ENCODE measurements around the gene PLEKHG5. TPM values are rescaled to one million over a fixed set of nuclear protein-coding genes. Genes with fewer than 3 reads are reported as not detected.

Gene PLEKHG5
- total and polyA plus RNA-seq, 5 donors from 2014 or later = 0.65 to 5.0 (median 0.86) TPM; not detected in 1

DNA sequence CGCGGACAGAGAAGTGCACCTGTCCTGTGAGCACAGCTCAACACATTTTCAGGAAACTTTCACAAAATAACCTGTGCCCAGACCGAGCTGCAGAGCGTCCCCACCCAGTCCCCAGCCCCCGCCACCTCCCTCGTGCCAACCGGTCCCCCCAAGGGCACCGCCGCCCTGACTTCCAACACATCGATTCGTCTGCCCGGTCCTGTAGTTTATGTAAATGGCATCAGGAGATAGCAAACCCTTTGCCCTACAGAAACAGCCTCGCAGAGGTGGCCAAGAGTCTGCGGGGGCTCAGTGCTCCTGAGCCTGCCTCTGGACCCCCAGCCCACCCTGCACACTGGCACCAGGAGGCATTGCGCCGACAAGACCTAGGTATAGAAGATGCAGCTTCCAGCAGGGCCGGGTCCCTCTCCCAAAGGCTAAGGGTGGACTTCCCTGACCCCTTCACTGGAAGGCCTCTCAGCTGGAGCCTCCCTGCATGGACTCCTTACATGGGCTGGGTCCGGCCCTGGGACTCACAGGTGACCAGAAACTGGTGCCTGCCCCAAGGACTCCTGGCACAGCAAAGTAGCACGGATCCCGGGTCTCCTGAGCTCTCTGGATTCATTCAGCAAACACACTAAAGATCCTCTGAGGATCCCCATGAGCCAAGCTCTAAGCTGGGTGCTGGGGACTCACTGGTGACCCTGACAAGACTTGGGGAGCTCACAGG lies 6.6 kb upstream of the PLEKHG5 start:
- H3K27ac ChIP-seq (ENCODE audit: insufficient read depth, low read length, poor library complexity, severe bottlenecking) = no peak overlapping the region
- H3K4me1 ChIP-seq (ENCODE audit: control insufficient read depth, insufficient read depth, low read length, poor library complexity, severe bottlenecking) = peaks cover 23% of the 10 kb centered on the region
- H3K27me3 Mint-ChIP-seq = peaks cover 8% of the 10 kb centered on the region
- DNase-seq (no peak), ATAC-seq (ENCODE audit: low read depth in 2 of 2) (no peak)
- H3K27me3 ChIP-seq (ENCODE audit: control insufficient read depth, insufficient read depth, low read length) = no peaks in the 10 kb centered on the region
- H3K4me3 Mint-ChIP-seq = peak overlapping the region; percentile 49 to 86 (median 80)
- no peaks in the 10 kb centered on the region for H3K9me3 ChIP-seq (ENCODE audit: control insufficient read depth in 2 of 2, low read length in 2 of 2)
- peaks cover 0 to 34% (median 7%) of the 10 kb centered on the region in 4 donors for H3K4me1 Mint-ChIP-seq
- no peaks in the 10 kb centered on the region for H3K36me3 ChIP-seq (ENCODE audit: control insufficient read depth, insufficient read depth, low read length)
- H3K9me3 Mint-ChIP-seq = no peaks in the 10 kb centered on the region
- peak overlapping the region; percentile 34 to 80 (median 71) for H3K27ac Mint-ChIP-seq
- H3K36me3 Mint-ChIP-seq = no peaks in the 10 kb centered on the region
- peak overlapping the region; percentile 44 for H3K4me3 ChIP-seq (ENCODE audit: low read depth, low read length)

DNA sequence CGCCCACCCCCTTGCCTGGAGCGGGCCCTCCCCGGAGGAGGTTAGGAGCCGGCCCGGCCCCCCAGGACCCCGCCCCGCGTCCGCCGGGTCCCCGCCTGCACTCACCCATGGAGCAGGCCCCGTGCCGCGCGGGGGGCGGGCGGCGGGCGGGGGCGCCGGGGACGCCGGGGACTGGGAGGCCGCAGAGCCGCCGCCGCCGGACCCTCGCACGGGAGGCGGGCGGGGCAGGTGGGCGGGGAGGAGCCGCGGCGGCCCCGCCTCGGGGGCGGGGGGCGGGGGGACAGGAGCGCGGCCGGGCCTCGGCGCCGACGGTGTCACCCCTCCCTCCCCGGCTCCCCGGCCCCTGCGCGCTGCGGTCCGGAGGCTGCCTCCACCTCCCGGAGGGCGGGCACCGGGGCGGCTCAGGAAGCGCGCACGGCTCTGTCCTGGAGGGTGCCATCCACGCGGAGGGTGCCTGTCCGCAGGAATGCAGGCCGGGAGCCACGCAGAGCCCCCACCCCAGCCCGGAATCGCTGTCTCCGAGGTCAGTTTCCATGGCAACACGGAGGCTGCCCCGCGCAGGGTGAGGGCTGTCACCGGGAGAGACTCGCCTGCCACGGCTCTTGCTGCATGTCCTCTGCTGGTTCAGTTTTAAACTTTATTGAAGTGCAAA lies 5.9 kb upstream of the PLEKHG5 start:
- Histone ChIP-seq H3K27me3 (ENCODE audit: control insufficient read depth, insufficient read depth, low read length) (no peaks in the 10 kb centered on the region), H3K9me3 (ENCODE audit: control insufficient read depth in 2 of 2, low read length in 2 of 2) (no peaks in the 10 kb centered on the region), H3K36me3 (ENCODE audit: control insufficient read depth, insufficient read depth, low read length) (no peaks in the 10 kb centered on the region), H3K4me1 (ENCODE audit: control insufficient read depth, insufficient read depth, low read length, poor library complexity, severe bottlenecking) (peaks cover 23% of the 10 kb centered on the region), H3K4me3 (ENCODE audit: low read depth, low read length) (peak overlapping the region; percentile 44), H3K27ac (ENCODE audit: insufficient read depth, low read length, poor library complexity, severe bottlenecking) (no peak overlapping the region)
- ATAC-seq (ENCODE audit: low read depth in 2 of 2) (peak; percentile 43 to 48), DNase-seq (peak; percentile 49 to 61 (median 60))
- H3K4me3 Mint-ChIP-seq = peak overlapping the region; percentile 23 to 86 (median 65)
- peak overlapping the region in 2 of 3 donors; percentile 34 to 71 for H3K27ac Mint-ChIP-seq
- peaks cover 0 to 34% (median 10%) of the 10 kb centered on the region in 4 donors for H3K4me1 Mint-ChIP-seq
- peaks cover 8% of the 10 kb centered on the region for H3K27me3 Mint-ChIP-seq
- no peaks in the 10 kb centered on the region for H3K36me3 Mint-ChIP-seq
- H3K9me3 Mint-ChIP-seq = no peaks in the 10 kb centered on the region

GRCh38 chr1:6496890-6497214 lies 5.4 kb upstream of the PLEKHG5 start:
- H3K27ac ChIP-seq (ENCODE audit: insufficient read depth, low read length, poor library complexity, severe bottlenecking) = no peak overlapping the region

GRCh38 chr1:6496365-6496721 lies 4.9 kb upstream of the PLEKHG5 start:
- DNase-seq = no peak
- H3K27me3 ChIP-seq (ENCODE audit: control insufficient read depth, insufficient read depth, low read length) = no peaks in the 10 kb centered on the region
- no peaks in the 10 kb centered on the region for H3K9me3 Mint-ChIP-seq
- H3K4me3 ChIP-seq (ENCODE audit: low read depth, low read length) = no peak overlapping the region
- H3K9me3 ChIP-seq (ENCODE audit: control insufficient read depth in 2 of 2, low read length in 2 of 2) = no peaks in the 10 kb centered on the region
- H3K4me1 ChIP-seq (ENCODE audit: control insufficient read depth, insufficient read depth, low read length, poor library complexity, severe bottlenecking) = peaks cover 28% of the 10 kb centered on the region
- H3K27ac Mint-ChIP-seq = peak overlapping the region in 2 of 3 donors; percentile 38 to 67
- no peak for ATAC-seq (ENCODE audit: low read depth in 2 of 2)
- H3K27ac ChIP-seq (ENCODE audit: insufficient read depth, low read length, poor library complexity, severe bottlenecking) = no peak overlapping the region
- H3K4me1 Mint-ChIP-seq = peaks cover 0 to 44% (median 18%) of the 10 kb centered on the region in 4 donors
- no peaks in the 10 kb centered on the region for H3K36me3 Mint-ChIP-seq
- H3K27me3 Mint-ChIP-seq = peaks cover 11% of the 10 kb centered on the region
- peak overlapping the region; percentile 57 to 80 (median 70) for H3K4me3 Mint-ChIP-seq
- no peaks in the 10 kb centered on the region for H3K36me3 ChIP-seq (ENCODE audit: control insufficient read depth, insufficient read depth, low read length)

More at GRCh38 chr1:6496890-6497214, 5.4 kb upstream of the PLEKHG5 start:
- H3K4me3 Mint-ChIP-seq = peak overlapping the region; percentile 57 to 81 (median 76)
- ATAC-seq (ENCODE audit: low read depth in 2 of 2) = no peak
- Histone ChIP-seq H3K27me3 (ENCODE audit: control insufficient read depth, insufficient read depth, low read length) (no peaks in the 10 kb centered on the region), H3K9me3 (ENCODE audit: control insufficient read depth in 2 of 2, low read length in 2 of 2) (no peaks in the 10 kb centered on the region), H3K4me3 (ENCODE audit: low read depth, low read length) (no peak overlapping the region), H3K36me3 (ENCODE audit: control insufficient read depth, insufficient read depth, low read length) (no peaks in the 10 kb centered on the region), H3K4me1 (ENCODE audit: control insufficient read depth, insufficient read depth, low read length, poor library complexity, severe bottlenecking) (peaks cover 23% of the 10 kb centered on the region)
- DNase-seq = no peak
- no peaks in the 10 kb centered on the region for H3K9me3 Mint-ChIP-seq
- H3K36me3 Mint-ChIP-seq = no peaks in the 10 kb centered on the region
- H3K27ac Mint-ChIP-seq = peak overlapping the region in 2 of 3 donors; percentile 38 to 67
- H3K4me1 Mint-ChIP-seq = peaks cover 0 to 39% (median 13%) of the 10 kb centered on the region in 4 donors
- peaks cover 8% of the 10 kb centered on the region for H3K27me3 Mint-ChIP-seq

DNA sequence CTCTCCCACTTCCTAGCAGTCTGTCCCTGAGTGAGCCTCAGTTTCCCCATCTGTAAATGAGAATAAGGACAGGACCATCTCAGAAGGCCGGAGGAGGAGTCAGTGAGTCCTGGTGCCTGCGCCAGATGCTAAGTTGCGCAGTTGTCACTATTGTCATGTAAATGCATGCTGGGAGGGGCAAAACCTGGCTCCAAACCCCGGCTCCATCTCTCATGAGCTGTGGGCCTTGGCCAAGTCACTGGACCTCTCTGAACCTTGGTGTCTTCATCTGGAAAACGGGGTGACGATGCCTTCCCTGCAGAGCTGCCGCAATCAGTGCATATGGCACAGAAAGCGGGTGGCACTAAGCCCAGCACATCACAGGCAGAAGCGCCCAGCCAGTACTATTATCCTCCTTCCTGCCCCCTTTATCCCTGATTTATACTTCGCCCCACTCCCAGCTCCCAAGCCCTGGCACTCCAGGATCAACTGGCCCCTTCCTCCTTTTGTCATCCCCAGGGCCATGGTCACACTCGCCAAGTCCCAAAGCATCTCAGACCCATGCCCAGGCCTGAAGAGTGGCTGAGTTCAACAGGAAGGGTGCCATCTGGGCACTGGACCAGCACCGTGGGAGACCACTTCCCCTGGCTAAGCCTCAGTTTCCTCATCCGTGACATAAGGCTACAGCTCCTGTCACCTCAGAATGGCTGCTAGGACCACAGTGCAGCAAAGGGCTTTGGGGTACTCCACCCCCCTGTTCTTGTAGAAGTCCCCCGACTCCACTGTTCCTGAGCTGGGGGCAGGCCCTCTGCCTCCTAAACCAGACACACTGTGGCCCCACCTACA lies 4.3 kb upstream of the PLEKHG5 start:
- no peak overlapping the region for H3K27ac ChIP-seq (ENCODE audit: insufficient read depth, low read length, poor library complexity, severe bottlenecking)
- H3K36me3 ChIP-seq (ENCODE audit: control insufficient read depth, insufficient read depth, low read length) = no peaks in the 10 kb centered on the region
- peaks cover 13% of the 10 kb centered on the region for H3K27me3 Mint-ChIP-seq
- no peaks in the 10 kb centered on the region for H3K9me3 Mint-ChIP-seq
- H3K4me1 Mint-ChIP-seq = peaks cover 0 to 49% (median 21%) of the 10 kb centered on the region in 4 donors
- no peak for ATAC-seq (ENCODE audit: low read depth in 2 of 2)
- DNase-seq = no peak
- H3K9me3 ChIP-seq (ENCODE audit: control insufficient read depth in 2 of 2, low read length in 2 of 2) = no peaks in the 10 kb centered on the region
- peaks cover 34% of the 10 kb centered on the region for H3K4me1 ChIP-seq (ENCODE audit: control insufficient read depth, insufficient read depth, low read length, poor library complexity, severe bottlenecking)
- H3K4me3 ChIP-seq (ENCODE audit: low read depth, low read length) = no peak overlapping the region
- H3K36me3 Mint-ChIP-seq = no peaks in the 10 kb centered on the region
- peak overlapping the region in 2 of 3 donors; percentile 73 to 77 for H3K27ac Mint-ChIP-seq
- H3K4me3 Mint-ChIP-seq = peak overlapping the region; percentile 47 to 80 (median 70)
- no peaks in the 10 kb centered on the region for H3K27me3 ChIP-seq (ENCODE audit: control insufficient read depth, insufficient read depth, low read length)

GRCh38 chr1:6495041-6495441 lies 3.6 kb upstream of the PLEKHG5 start:
- Mint-ChIP-seq H3K4me1 (peaks cover 0 to 49% (median 21%) of the 10 kb centered on the region in 4 donors), H3K9me3 (no peaks in the 10 kb centered on the region), H3K36me3 (no peaks in the 10 kb centered on the region), H3K4me3 (peak overlapping the region in 1 of 4 donors; percentile 73), H3K27ac (peak overlapping the region in 1 of 3 donors; percentile 76), H3K27me3 (peaks cover 13% of the 10 kb centered on the region)
- no peak for DNase-seq
- Histone ChIP-seq H3K36me3 (ENCODE audit: control insufficient read depth, insufficient read depth, low read length) (no peaks in the 10 kb centered on the region), H3K9me3 (ENCODE audit: control insufficient read depth in 2 of 2, low read length in 2 of 2) (no peaks in the 10 kb centered on the region), H3K4me3 (ENCODE audit: low read depth, low read length) (no peak overlapping the region), H3K27me3 (ENCODE audit: control insufficient read depth, insufficient read depth, low read length) (no peaks in the 10 kb centered on the region), H3K4me1 (ENCODE audit: control insufficient read depth, insufficient read depth, low read length, poor library complexity, severe bottlenecking) (peaks cover 41% of the 10 kb centered on the region), H3K27ac (ENCODE audit: insufficient read depth, low read length, poor library complexity, severe bottlenecking) (peak overlapping the region; percentile 5)
- ATAC-seq (ENCODE audit: low read depth in 2 of 2) = no peak

GRCh38 chr1:6494627-6495026 lies 3.2 kb upstream of the PLEKHG5 start:
- Histone ChIP-seq H3K27ac (ENCODE audit: insufficient read depth, low read length, poor library complexity, severe bottlenecking) (peak overlapping the region; percentile 5), H3K4me3 (ENCODE audit: low read depth, low read length) (no peak overlapping the region), H3K27me3 (ENCODE audit: control insufficient read depth, insufficient read depth, low read length) (no peaks in the 10 kb centered on the region), H3K36me3 (ENCODE audit: control insufficient read depth, insufficient read depth, low read length) (no peaks in the 10 kb centered on the region), H3K9me3 (ENCODE audit: control insufficient read depth in 2 of 2, low read length in 2 of 2) (no peaks in the 10 kb centered on the region), H3K4me1 (ENCODE audit: control insufficient read depth, insufficient read depth, low read length, poor library complexity, severe bottlenecking) (peaks cover 45% of the 10 kb centered on the region)
- Mint-ChIP-seq H3K27me3 (peaks cover 13% of the 10 kb centered on the region), H3K4me1 (peaks cover 0 to 49% (median 21%) of the 10 kb centered on the region in 4 donors), H3K9me3 (no peaks in the 10 kb centered on the region), H3K4me3 (peak overlapping the region in 3 of 4 donors; percentile 33 to 78 (median 41)), H3K27ac (peak overlapping the region; percentile 38 to 84 (median 76)), H3K36me3 (no peaks in the 10 kb centered on the region)
- ATAC-seq (ENCODE audit: low read depth in 2 of 2) (no peak), DNase-seq (no peak)

Measured in CD4-positive, CD25-positive, alpha-beta regulatory T cell (primary cell).